HepG2 (cell line): ENCODE data around the gene TMEM53. TPM values are rescaled to one million over a fixed set of nuclear protein-coding genes. Genes with fewer than 3 reads are reported as not detected.

Source experiments
- SP2 ChIP-seq: sonication (generic); formaldehyde crosslinking; IDR thresholded peaks from 2 replicates; pipeline ENCODE4 v1.5.1; 2020; ENCODE audit warnings: mild to moderate bottlenecking, missing genetic modification reagents
- TCF12 ChIP-seq, 2 experiments: fragments of 450-650 bp in 1 of 2; sonication (generic) in 1 of 2; formaldehyde crosslinking in 1 of 2; IDR thresholded peaks; 2 replicates each; pipeline versions ENCODE4 v1.6.1 to v1.8.0; 2017 to 2022; ENCODE audit warnings: antibody characterized with exemption in 1 of 2, mild to moderate bottlenecking in 1 of 2, missing genetic modification reagents in 1 of 2, moderate library complexity in 1 of 2
- ZNF598 ChIP-seq: sonication (generic); formaldehyde crosslinking; IDR thresholded peaks from 2 replicates; pipeline ENCODE4 v1.5.1; 2020; ENCODE audit warnings: mild to moderate bottlenecking, missing genetic modification reagents, borderline replicate concordance
- ZNF615 ChIP-seq: sonication (generic); formaldehyde crosslinking; IDR thresholded peaks from 2 replicates; pipeline ENCODE4 v1.5.0; 2020; ENCODE audit warnings: mild to moderate bottlenecking, missing genetic modification reagents, borderline replicate concordance
- ZNF644 ChIP-seq: IDR thresholded peaks from 2 replicates; pipeline ENCODE4 v1.6.1; 2016; ENCODE audit warnings: low read depth
- polyA plus RNA-seq, 8 experiments: library from polyadenylated mRNA; depleted of rRNA in 3 of 8; stranded (reverse) in 7 of 8; unstranded in 1 of 8; fragments of >200 nt; fragmentation: Illumina TruSeq in 4 of 8; extraction: Trizol in 4 of 8; gene quantifications; 2 replicates each; pipeline versions ENCODE4 v1.2.1 to v1.2.3, GENCODE V29; 2011 to 2016; ENCODE audit warnings: low read depth in 4 of 8, missing spikeins in 1 of 8, mixed read lengths in 1 of 8; ENCODE audit not compliant: insufficient read depth in 1 of 8
- total RNA-seq, 5 experiments: library from RNA; depleted of rRNA; stranded (reverse); fragments of >200 nt; fragmentation: Illumina TruSeq; extraction: Trizol; gene quantifications; 2 replicates each; pipeline ENCODE4 v1.2.3, GENCODE V29; 2016; ENCODE audit warnings: low read depth in 1 of 5
- TF ChIP-seq, protein P1 (sequence below): IDR thresholded peaks from 2 replicates; pipeline ENCODE4 v1.6.1; 2016; ENCODE audit warnings: low read depth, control low read depth
- TF ChIP-seq, protein P2 (sequence below): sonication (generic); formaldehyde crosslinking; IDR thresholded peaks from 2 replicates; pipeline ENCODE4 v1.4.0; 2020; ENCODE audit warnings: missing genetic modification reagents
- TF ChIP-seq, protein P3 (sequence below): IDR thresholded peaks from 2 replicates; pipeline ENCODE4 v1.6.1; 2016; ENCODE audit warnings: low read depth, borderline replicate concordance

Gene TMEM53
- total and polyA plus RNA-seq, 2 of the 13 experiments (the other 11 are each of a cell fraction or from before 2014, with no cell fraction given), result 12.6 to 20.2 TPM

DNA sequence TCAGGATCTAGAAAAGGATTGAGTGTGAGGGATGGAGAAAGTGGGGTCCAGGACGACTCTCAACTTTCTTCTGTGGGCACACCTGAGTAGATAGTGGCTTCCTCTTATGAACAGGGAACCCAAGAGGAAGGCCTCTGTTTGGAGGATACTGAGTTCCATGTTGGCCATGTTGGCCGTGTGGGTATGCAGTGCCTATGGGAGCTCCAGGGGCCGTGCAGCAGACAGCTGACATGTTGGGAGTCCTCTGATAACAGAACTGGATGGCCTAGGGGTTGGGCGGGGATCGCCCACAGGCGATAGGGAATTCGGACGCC, 43.0 kb downstream of the TMEM53 start (continued):
- TF ChIP-seq, protein P1, sequence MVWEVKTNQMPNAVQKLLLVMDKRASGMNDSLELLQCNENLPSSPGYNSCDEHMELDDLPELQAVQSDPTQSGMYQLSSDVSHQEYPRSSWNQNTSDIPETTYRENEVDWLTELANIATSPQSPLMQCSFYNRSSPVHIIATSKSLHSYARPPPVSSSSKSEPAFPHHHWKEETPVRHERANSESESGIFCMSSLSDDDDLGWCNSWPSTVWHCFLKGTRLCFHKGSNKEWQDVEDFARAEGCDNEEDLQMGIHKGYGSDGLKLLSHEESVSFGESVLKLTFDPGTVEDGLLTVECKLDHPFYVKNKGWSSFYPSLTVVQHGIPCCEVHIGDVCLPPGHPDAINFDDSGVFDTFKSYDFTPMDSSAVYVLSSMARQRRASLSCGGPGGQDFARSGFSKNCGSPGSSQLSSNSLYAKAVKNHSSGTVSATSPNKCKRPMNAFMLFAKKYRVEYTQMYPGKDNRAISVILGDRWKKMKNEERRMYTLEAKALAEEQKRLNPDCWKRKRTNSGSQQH (CRISPR knock-in tag), result no peak
- TF ChIP-seq ZNF644 (CRISPR knock-in tag) (0 out of 2 replicates have a peak, but pooled peaks have one; percentile 21), ZNF615 (CRISPR knock-in tag) (no peak), TCF12 (IDR thresholded peaks at IDR 0.05) (no peak), TCF12 (CRISPR knock-in tag; IDR thresholded peaks at IDR 0.05) (no peak), SP2 (CRISPR knock-in tag) (no peak), ZNF598 (CRISPR knock-in tag) (peak; percentile 80; the same call in 1 of the 2 replicates)
- TF ChIP-seq, protein P2, sequence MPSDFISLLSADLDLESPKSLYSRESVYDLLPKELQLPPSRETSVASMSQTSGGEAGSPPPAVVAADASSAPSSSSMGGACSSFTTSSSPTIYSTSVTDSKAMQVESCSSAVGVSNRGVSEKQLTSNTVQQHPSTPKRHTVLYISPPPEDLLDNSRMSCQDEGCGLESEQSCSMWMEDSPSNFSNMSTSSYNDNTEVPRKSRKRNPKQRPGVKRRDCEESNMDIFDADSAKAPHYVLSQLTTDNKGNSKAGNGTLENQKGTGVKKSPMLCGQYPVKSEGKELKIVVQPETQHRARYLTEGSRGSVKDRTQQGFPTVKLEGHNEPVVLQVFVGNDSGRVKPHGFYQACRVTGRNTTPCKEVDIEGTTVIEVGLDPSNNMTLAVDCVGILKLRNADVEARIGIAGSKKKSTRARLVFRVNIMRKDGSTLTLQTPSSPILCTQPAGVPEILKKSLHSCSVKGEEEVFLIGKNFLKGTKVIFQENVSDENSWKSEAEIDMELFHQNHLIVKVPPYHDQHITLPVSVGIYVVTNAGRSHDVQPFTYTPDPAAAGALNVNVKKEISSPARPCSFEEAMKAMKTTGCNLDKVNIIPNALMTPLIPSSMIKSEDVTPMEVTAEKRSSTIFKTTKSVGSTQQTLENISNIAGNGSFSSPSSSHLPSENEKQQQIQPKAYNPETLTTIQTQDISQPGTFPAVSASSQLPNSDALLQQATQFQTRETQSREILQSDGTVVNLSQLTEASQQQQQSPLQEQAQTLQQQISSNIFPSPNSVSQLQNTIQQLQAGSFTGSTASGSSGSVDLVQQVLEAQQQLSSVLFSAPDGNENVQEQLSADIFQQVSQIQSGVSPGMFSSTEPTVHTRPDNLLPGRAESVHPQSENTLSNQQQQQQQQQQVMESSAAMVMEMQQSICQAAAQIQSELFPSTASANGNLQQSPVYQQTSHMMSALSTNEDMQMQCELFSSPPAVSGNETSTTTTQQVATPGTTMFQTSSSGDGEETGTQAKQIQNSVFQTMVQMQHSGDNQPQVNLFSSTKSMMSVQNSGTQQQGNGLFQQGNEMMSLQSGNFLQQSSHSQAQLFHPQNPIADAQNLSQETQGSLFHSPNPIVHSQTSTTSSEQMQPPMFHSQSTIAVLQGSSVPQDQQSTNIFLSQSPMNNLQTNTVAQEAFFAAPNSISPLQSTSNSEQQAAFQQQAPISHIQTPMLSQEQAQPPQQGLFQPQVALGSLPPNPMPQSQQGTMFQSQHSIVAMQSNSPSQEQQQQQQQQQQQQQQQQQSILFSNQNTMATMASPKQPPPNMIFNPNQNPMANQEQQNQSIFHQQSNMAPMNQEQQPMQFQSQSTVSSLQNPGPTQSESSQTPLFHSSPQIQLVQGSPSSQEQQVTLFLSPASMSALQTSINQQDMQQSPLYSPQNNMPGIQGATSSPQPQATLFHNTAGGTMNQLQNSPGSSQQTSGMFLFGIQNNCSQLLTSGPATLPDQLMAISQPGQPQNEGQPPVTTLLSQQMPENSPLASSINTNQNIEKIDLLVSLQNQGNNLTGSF (CRISPR knock-in tag), result 0 out of 2 replicates have a peak, but pooled peaks have one; percentile 24
- TF ChIP-seq, protein P3, sequence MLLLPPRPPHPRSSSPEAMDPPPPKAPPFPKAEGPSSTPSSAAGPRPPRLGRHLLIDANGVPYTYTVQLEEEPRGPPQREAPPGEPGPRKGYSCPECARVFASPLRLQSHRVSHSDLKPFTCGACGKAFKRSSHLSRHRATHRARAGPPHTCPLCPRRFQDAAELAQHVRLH, result peak; percentile 36; the same call in 1 of the 2 replicates
